GM12878 (cell line): ENCODE data around the gene PPFIBP1. TPM values are rescaled to one million over a fixed set of nuclear protein-coding genes. Genes with fewer than 3 reads are reported as not detected.

ENCODE experiments used
- ATAC-seq: fragments of 200-7000 bp; cut with Tn5 transposase; 3 replicates; pipeline ENCODE4 v1.9.1; 2020; ENCODE audit warnings: mild to moderate bottlenecking, moderate library complexity
- BruUV-seq: library from RNA; stranded (reverse); fragments of 400-500 nt; replicated peaks from 2 replicates; lab custom pipeline; 2021; lab: Mats Ljungman, UMichigan
- CTCF ChIA-PET: fragments of 300-600 bp; sonication (Branson Sonifier 250); formaldehyde crosslinking; extraction: SDS; loops from one replicate; lab custom pipeline; 2021; ENCODE audit warnings: inconsistent platforms; lab: Yijun Ruan, JAX
- POLR2A ChIA-PET: fragments of 350-600 bp; formaldehyde crosslinking; extraction: SDS; loops from one replicate; lab custom pipeline; 2021; ENCODE audit warnings: inconsistent platforms; lab: Charles Lee
- RAD21 ChIA-PET: fragments of 300-600 bp; sonication (Branson Sonifier 250); formaldehyde crosslinking; loops from one replicate; lab custom pipeline; 2023; ENCODE audit warnings: antibody characterized with exemption; ENCODE audit not compliant: unreplicated experiment; lab: Charles Lee
- SMC1A ChIA-PET: fragments of 300-600 bp; sonication (Branson Sonifier 250); formaldehyde crosslinking; loops from one replicate; lab custom pipeline; 2023; ENCODE audit not compliant: unreplicated experiment, uncharacterized antibody; lab: Charles Lee
- DNase-seq: peaks from one replicate; pipeline ENCODE4 v3.0.0-alpha.2; 2011; ENCODE audit warnings: low read depth, low spot score
- FAIRE-seq: peaks from 3 replicates; lab custom pipeline; 2011; peaks lifted over from hg19 to GRCh38; lab: Jason Lieb, UNC
- H2AFZ ChIP-seq: 2 replicates; pipeline ENCODE4 v1.6.0; 2011; ENCODE audit warnings: low read depth, low read length, control low read depth; ENCODE audit not compliant: control insufficient read depth
- H3K27ac ChIP-seq: 2 replicates; pipeline ENCODE4 v1.5.1; 2011; ENCODE audit warnings: control low read depth; ENCODE audit not compliant: control insufficient read depth, insufficient read depth
- H3K27me3 ChIP-seq, 2 experiments: replicated peaks in 1 of 2; 2 replicates each; pipeline versions ENCODE4 v1.6.0 to v1.6.1; 2011; ENCODE audit warnings: low read length in 1 of 2; ENCODE audit not compliant: control insufficient read depth in 2 of 2, insufficient read depth in 2 of 2
- H3K36me3 ChIP-seq, 2 experiments: 2 replicates each; pipeline ENCODE4 v1.5.1; 2011; ENCODE audit warnings: low read length in 1 of 2; ENCODE audit not compliant: control insufficient read depth in 2 of 2, insufficient read depth in 2 of 2
- H3K4me1 ChIP-seq: 2 replicates; pipeline ENCODE4 v1.6.1; 2011; ENCODE audit warnings: mild to moderate bottlenecking, low read length, moderate library complexity, mixed read lengths; ENCODE audit not compliant: control insufficient read depth, insufficient read depth
- H3K4me2 ChIP-seq: 2 replicates; pipeline ENCODE4 v1.6.0; 2011; ENCODE audit warnings: control low read depth; ENCODE audit not compliant: control insufficient read depth, insufficient read depth
- H3K4me3 ChIP-seq: fragments of 200-600 bp; sonication (generic); 2 replicates; pipeline ENCODE4 v1.5.1; 2016
- H3K79me2 ChIP-seq: 2 replicates; pipeline ENCODE4 v1.6.0; 2011; ENCODE audit warnings: low read length; ENCODE audit not compliant: control insufficient read depth, insufficient read depth
- H3K9ac ChIP-seq: 2 replicates; pipeline ENCODE4 v1.8.0; 2011; ENCODE audit warnings: low read length, control low read depth, mixed read lengths; ENCODE audit not compliant: control insufficient read depth, insufficient read depth
- H3K9me3 ChIP-seq: replicated peaks from 3 replicates; pipeline ENCODE4 v1.5.1; 2011; ENCODE audit warnings: mild to moderate bottlenecking, low read length; ENCODE audit not compliant: control insufficient read depth, insufficient read depth
- H4K20me1 ChIP-seq: 2 replicates; pipeline ENCODE4 v1.6.0; 2011; ENCODE audit not compliant: control insufficient read depth, insufficient read depth
- ATF2 ChIP-seq: IDR thresholded peaks from 2 replicates; pipeline ENCODE4 v1.6.1; 2012; ENCODE audit warnings: low read length, inconsistent platforms
- BCL11A ChIP-seq: IDR thresholded peaks from 2 replicates; pipeline ENCODE4 v1.6.1; 2011; ENCODE audit warnings: low read depth, low read length
- CHD4 ChIP-seq: fragments of 200-600 bp; sonication (generic); IDR thresholded peaks from 2 replicates; pipeline ENCODE4 v1.6.1; 2016; ENCODE audit warnings: mild to moderate bottlenecking
- ESRRA ChIP-seq: IDR thresholded peaks from 2 replicates; pipeline ENCODE4 v1.6.1; 2012; ENCODE audit warnings: mild to moderate bottlenecking, low read length, improper control_type of control experiment
- IRF3 ChIP-seq: fragments of 450-650 bp; IDR thresholded peaks from 2 replicates; pipeline ENCODE4 v1.6.1; 2014; ENCODE audit warnings: mild to moderate bottlenecking
- JUND ChIP-seq: IDR thresholded peaks from 2 replicates; pipeline ENCODE4 v1.6.1; 2012; ENCODE audit warnings: low read depth, mild to moderate bottlenecking, low read length, improper control_type of control experiment, moderate library complexity
- MYC ChIP-seq: IDR thresholded peaks from 2 replicates; pipeline ENCODE4 v1.6.1; 2011; ENCODE audit warnings: mild to moderate bottlenecking, low read length, moderate library complexity, inconsistent platforms; ENCODE audit not compliant: insufficient read depth, insufficient replicate concordance, insufficient read length, severe bottlenecking
- NFXL1 ChIP-seq: fragments of 450-650 bp; IDR thresholded peaks from 2 replicates; pipeline ENCODE4 v1.6.1; 2017; ENCODE audit warnings: antibody characterized with exemption, mild to moderate bottlenecking, borderline replicate concordance
- NR2C1 ChIP-seq: fragments of 450-650 bp; IDR thresholded peaks from 2 replicates; pipeline ENCODE4 v1.6.1; 2017; ENCODE audit warnings: antibody characterized with exemption, mild to moderate bottlenecking, moderate library complexity
- PAX8 ChIP-seq: fragments of 450-650 bp; IDR thresholded peaks from 2 replicates; pipeline ENCODE4 v1.6.1; 2017; ENCODE audit warnings: mild to moderate bottlenecking, moderate library complexity
- PML ChIP-seq: IDR thresholded peaks from 2 replicates; pipeline ENCODE4 v1.6.1; 2012; ENCODE audit warnings: low read length, inconsistent platforms
- PRDM15 ChIP-seq: fragments of 450-650 bp; formaldehyde crosslinking; IDR thresholded peaks from 2 replicates; pipeline ENCODE4 v1.4.0; 2020; ENCODE audit warnings: mild to moderate bottlenecking, moderate library complexity
- SREBF2 ChIP-seq: IDR thresholded peaks from 2 replicates; pipeline ENCODE4 v1.6.1; 2012; ENCODE audit warnings: mild to moderate bottlenecking, low read length
- SRF ChIP-seq, 2 experiments: IDR thresholded peaks; 2 replicates each; pipeline ENCODE4 v1.6.1; 2011; ENCODE audit warnings: low read depth in 2 of 2, low read length in 2 of 2, mild to moderate bottlenecking in 1 of 2, moderate library complexity in 1 of 2
- ZNF217 ChIP-seq: fragments of 450-650 bp; IDR thresholded peaks from 2 replicates; pipeline ENCODE4 v1.6.1; 2017; ENCODE audit warnings: antibody characterized with exemption, mild to moderate bottlenecking
- ZNF24 ChIP-seq: fragments of 450-650 bp; IDR thresholded peaks from 2 replicates; pipeline ENCODE4 v1.6.1; 2017; ENCODE audit warnings: antibody characterized with exemption, mild to moderate bottlenecking
- WGBS: methylation state at CpG from one replicate; pipeline ENCODE4 v1.1.6; 2016; ENCODE audit warnings: low lambda C conversion rate; ENCODE audit not compliant: insufficient replicate concordance, insufficient coverage; ENCODE audit errors: missing lambda C conversion rate; 5-methylcytosine and 5-hydroxymethylcytosine counted together
- in situ Hi-C: fragments of 300-500 bp; cut with MboI; formaldehyde crosslinking; loops from 9 replicates; pipeline ENCODE4 v1.14.3; 2018; ENCODE audit warnings: mixed read lengths
- intact Hi-C: fragments of 100-400 bp; cut with micrococcal nuclease; formaldehyde crosslinking; loops from one replicate; pipeline ENCODE4 v1.14.2; 2022; ENCODE audit not compliant: unreplicated experiment
- polyA plus RNA-seq, 11 experiments: library from polyadenylated mRNA; depleted of rRNA in 4 of 11; unstranded in 6 of 11; stranded (reverse) in 5 of 11; fragments of >200 nt; fragmentation: Nextera tagmentation in 4 of 11; fragmentation: Illumina TruSeq in 1 of 11; extraction: Ambion mirVana in 4 of 11; extraction: Trizol in 1 of 11; gene quantifications; 1 replicate in 1 of 11; 2 replicates in 10 of 11; pipeline versions ENCODE4 v1.2.1 to v1.2.3, GENCODE V29; 2011 to 2016; ENCODE audit warnings: inconsistent platforms in 2 of 11, missing spikeins in 2 of 11, low read depth in 1 of 11
- total RNA-seq, 4 experiments: library from RNA; depleted of rRNA in 3 of 4; stranded (reverse); fragments of >200 nt in 3 of 4; fragmentation: Illumina TruSeq in 1 of 4; extraction: Trizol in 1 of 4; gene quantifications; 2 replicates each; pipeline versions ENCODE4 v1.2.1 to v1.2.3, GENCODE V29; 2013 to 2021

PPFIBP1 gene
- total and polyA plus RNA-seq, 10 of the 15 experiments (the other 5 are each of a cell fraction or from before 2014, with no cell fraction given): 0.47 to 7.8 (median 3.6) TPM

- ChIA-PET RAD21 (no interaction called here), POLR2A (no interaction called here), CTCF (no interaction called here), SMC1A (no interaction called here)
- intact Hi-C loops: no loop called here
- H3K4me1 ChIP-seq: no peaks in the 10 kb centered on the region
- BruUV-seq: no TSS peak
- ATAC-seq (no peak), FAIRE-seq (no peak), DNase-seq (no peak)
- in situ Hi-C loops: no loop called here
- no peaks in the 10 kb centered on the region; a peak in 1 of 4 replicates for H3K27me3 ChIP-seq
- H4K20me1 ChIP-seq: no peaks in the 10 kb centered on the region
- no peaks in the 10 kb centered on the region for H3K79me2 ChIP-seq
- 53% methylated on average over 3 of the region's 3 CpGs for WGBS
- no peak overlapping the region for H3K4me3 ChIP-seq
- H3K27ac ChIP-seq: no peak overlapping the region
- TF ChIP-seq SREBF2 (no peak), ATF2 (no peak), CHD4 (no peak), MYC (no peak), ZNF24 (no peak), PRDM15 (CRISPR knock-in tag) (no peak), NR2C1 (no peak), PAX8 (no peak), NFXL1 (no peak), ESRRA (no peak), SRF (IDR thresholded peaks at IDR 0.05; ENCODE audit: low read depth in 2 of 2, low read length in 2 of 2) (no peak), ZNF217 (no peak), IRF3 (no peak), PML (no peak), JUND (no peak), BCL11A (no peak)
- H3K4me2 ChIP-seq: no peak overlapping the region
- no peaks in the 10 kb centered on the region for H3K9me3 ChIP-seq
- H3K9ac ChIP-seq: no peak overlapping the region
- no peaks in the 10 kb centered on the region for H3K36me3 ChIP-seq
- no peak overlapping the region for H2AFZ ChIP-seq
Observed at GRCh38 chr12:27497446-27497845, 26.6 kb upstream of the PPFIBP1 start.
